ENCODE results near the gene LEMD1.

The LEMD1 gene

GRCh38 chr1:205351984-205352713 lies 69.7 kb downstream of the LEMD1 start:
- peak; percentile 77 for DNase-seq

- peak; percentile 48 for DNase-seq
These were observed 71.1 kb downstream of the LEMD1 start for GRCh38 chr1:205350691-205351141.

GRCh38 chr1:205350124-205350523 lies 71.7 kb downstream of the LEMD1 start:
- no peak for DNase-seq

- no peak for DNase-seq
These were observed 73.0 kb downstream of the LEMD1 start for GRCh38 chr1:205348554-205349487.

- DNase-seq: no peak
These were observed 74.8 kb downstream of the LEMD1 start for GRCh38 chr1:205346956-205347574.

GRCh38 chr1:205345761-205346160 lies 76.1 kb downstream of the LEMD1 start:
- DNase-seq: no peak

- peak; percentile 75 for DNase-seq
These were observed 77.6 kb downstream of the LEMD1 start for GRCh38 chr1:205344066-205344928.

- DNase-seq: peak; percentile 58
These were observed 78.3 kb downstream of the LEMD1 start for GRCh38 chr1:205343431-205344065.

GRCh38 chr1:205342986-205343385 lies 78.9 kb downstream of the LEMD1 start:
- no peak for DNase-seq

- DNase-seq: no peak
These were observed 81.2 kb downstream of the LEMD1 start for GRCh38 chr1:205340676-205341075.

GRCh38 chr1:205339717-205340116 lies 82.1 kb downstream of the LEMD1 start:
- no peak for DNase-seq

GRCh38 chr1:205339197-205339702 lies 82.6 kb downstream of the LEMD1 start:
- DNase-seq: no peak

GRCh38 chr1:205338011-205338410 lies 83.8 kb downstream of the LEMD1 start:
- DNase-seq: no peak

GRCh38 chr1:205337481-205337880 lies 84.4 kb downstream of the LEMD1 start:
- DNase-seq: no peak

- peak; percentile 74 for DNase-seq
These were observed 86.2 kb downstream of the LEMD1 start for GRCh38 chr1:205335692-205336091.

GRCh38 chr1:205332015-205332791 lies 89.7 kb downstream of the LEMD1 start:
- no peak for DNase-seq

Measured in NCI-H146 (cell line).